ENCODE results near the gene INTS3. TPM values are rescaled to one million over a fixed set of nuclear protein-coding genes. Genes with fewer than 3 reads are reported as not detected.

Gene INTS3
- total and polyA plus RNA-seq, 8 donors, result 11.0 to 48.2 (median 34.8) TPM

DNA sequence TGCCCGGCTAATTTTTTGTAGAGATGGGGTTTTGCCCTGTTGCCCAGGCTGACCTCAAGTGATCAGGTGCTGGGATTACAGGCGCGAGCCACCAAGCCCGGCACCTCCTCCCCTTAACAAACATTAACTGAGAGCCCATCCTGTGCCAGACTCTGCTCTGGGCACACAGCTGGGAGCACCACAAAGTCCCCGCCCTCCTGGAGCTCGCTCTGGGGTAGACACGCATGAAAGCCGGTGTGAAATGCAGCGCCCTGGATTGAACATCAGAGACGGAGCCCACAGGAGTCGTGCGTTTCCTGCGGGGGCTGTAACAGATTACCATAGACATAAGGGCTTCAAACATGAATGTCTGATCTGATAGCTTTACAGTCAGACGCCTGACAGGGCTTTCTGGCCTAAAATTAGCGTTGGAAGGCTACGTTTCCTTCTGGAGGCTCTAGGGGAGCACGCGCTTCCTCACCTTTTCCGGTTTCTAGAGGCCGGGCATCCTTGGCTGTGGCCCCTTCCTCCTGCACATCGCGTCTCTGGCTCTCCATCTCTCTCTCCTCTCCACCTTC is 61.7 kb downstream of the INTS3 start:
- no peak for TF ChIP-seq CTCF (IDR thresholded peaks at IDR 0.05)
- TF ChIP-seq POLR2A (IDR thresholded peaks at IDR 0.05), result no peak
- no peak for TF ChIP-seq EP300 (IDR thresholded peaks at IDR 0.05)
- TF ChIP-seq POLR2AphosphoS5 (IDR thresholded peaks at IDR 0.05), result no peak
- intact Hi-C loops (cut with DNase I; ENCODE audit: low total_unique reads), result loop anchor here (10.0 kb wide), 1 partner anchor 155 kb away; the partner anchor contains the start of gene DENND4B
- peak overlapping the region; percentile 60 to 93 (median 85) for H3K27ac ChIP-seq
- peak overlapping the region; percentile 14 to 36 (median 27) for H3K4me3 ChIP-seq
- no peaks in the 10 kb centered on the region for H3K36me3 ChIP-seq
- peaks cover 0 to 7% (median 0%) of the 10 kb centered on the region in 3 donors for H3K27me3 ChIP-seq
- 29 to 48% (median 44%) methylated on average over 12 to 22 of the region's 22 CpGs for WGBS, 5 donors
- DNase-seq, result no peak
- H3K4me1 ChIP-seq, result peaks cover 6 to 36% (median 17%) of the 10 kb centered on the region in 4 donors
- no peaks in the 10 kb centered on the region for H3K9me3 ChIP-seq

DNA sequence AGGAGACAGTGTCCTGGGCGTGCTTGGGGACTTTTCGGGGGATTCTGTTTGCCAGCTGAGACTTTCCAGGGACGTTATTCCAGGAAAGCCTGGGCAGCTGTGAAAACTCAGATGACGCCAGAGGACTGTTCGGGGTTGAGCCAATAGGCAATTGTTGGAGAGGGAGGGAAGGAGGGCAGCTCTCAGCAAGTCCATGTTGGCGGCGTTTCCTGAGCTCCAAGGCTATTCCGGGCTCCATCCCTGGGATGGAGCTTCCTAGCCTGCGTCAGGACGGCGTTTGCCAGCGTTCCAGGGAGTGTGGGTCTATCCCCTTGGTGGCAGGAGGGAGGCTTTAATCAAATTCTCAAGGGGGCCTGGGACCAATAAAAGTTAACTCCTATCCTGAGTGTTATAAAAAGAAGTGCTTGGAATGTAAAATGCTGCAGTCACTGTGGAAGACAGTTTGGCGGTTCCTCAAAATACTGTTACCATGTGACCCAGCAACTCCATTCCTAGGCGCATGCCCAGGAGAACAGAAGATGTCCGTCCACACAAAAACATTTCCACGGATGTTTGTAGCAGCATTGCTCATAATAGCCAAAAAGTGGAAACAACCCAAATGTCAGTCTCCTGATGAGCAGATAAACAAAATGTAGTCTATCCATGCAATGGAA is 62.6 kb downstream of the INTS3 start:
- TF ChIP-seq EP300 (IDR thresholded peaks at IDR 0.05) (peak; percentile 90), POLR2AphosphoS5 (IDR thresholded peaks at IDR 0.05) (peak; percentile 83 to 88 (median 87)), POLR2A (IDR thresholded peaks at IDR 0.05) (no peak)
- 17 to 57% (median 52%) methylated on average over 15 to 16 of the region's 16 CpGs for WGBS, 5 donors

DNA sequence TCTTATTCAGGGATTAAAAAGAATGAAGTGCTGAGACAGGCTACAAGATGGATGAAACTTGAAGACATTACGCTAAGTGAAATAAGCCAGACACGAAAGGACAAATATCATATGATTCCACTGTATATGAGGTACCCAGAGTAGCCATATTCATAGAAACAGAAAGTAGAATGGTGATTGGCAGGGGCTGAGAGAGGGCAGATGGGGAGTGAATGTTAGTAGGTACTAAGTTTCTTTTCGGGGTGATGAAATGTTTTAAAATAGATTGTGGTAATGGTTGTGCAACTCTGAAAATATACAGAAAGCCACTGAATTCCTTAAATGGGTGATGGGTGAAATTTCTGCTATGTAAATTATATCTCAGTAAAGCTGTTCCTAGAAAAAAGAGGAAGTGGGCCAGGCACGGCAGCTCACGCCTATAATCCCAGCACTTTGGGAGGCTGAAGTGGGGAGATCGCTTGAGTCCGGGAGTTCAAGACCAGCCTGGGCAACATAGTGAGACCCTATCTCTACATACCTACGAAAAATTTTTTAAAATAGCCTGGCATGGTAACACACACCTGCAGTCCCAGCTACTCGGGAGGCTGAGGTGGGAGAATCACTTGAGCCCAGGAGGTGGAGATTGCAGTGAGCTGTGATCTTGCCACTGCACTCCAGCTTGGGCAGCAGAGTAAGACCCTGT is 63.3 kb downstream of the INTS3 start:
- peak in 1 of 2 donors; percentile 68 for DNase-seq
- Histone ChIP-seq H3K36me3 (no peaks in the 10 kb centered on the region), H3K27me3 (peaks cover 0 to 14% (median 0%) of the 10 kb centered on the region in 3 donors), H3K4me3 (peak overlapping the region in 3 of 4 donors; percentile 22 to 36 (median 32)), H3K4me1 (peaks cover 6 to 36% (median 17%) of the 10 kb centered on the region in 4 donors), H3K27ac (peak overlapping the region in 4 of 5 donors; percentile 80 to 93 (median 87)), H3K9me3 (no peaks in the 10 kb centered on the region)
- TF ChIP-seq CTCF (IDR thresholded peaks at IDR 0.05) (no peak), POLR2AphosphoS5 (IDR thresholded peaks at IDR 0.05) (peak; percentile 8 to 23 (median 10)), POLR2A (IDR thresholded peaks at IDR 0.05) (no peak), EP300 (IDR thresholded peaks at IDR 0.05) (no peak)
- intact Hi-C loops (cut with DNase I; ENCODE audit: low total_unique reads), result loop anchor here (10.0 kb wide), 1 partner anchor 154 kb away; the partner anchor contains the start of gene DENND4B
- WGBS, 5 donors, result 52 to 70% (median 62%) methylated on average over 9 of the region's 9 CpGs

More for the DNA sequence above, 62.6 kb downstream of the INTS3 start:
- DNase-seq, result peak; percentile 39 to 95
- Histone ChIP-seq H3K36me3 (no peaks in the 10 kb centered on the region), H3K4me3 (peak overlapping the region; percentile 14 to 36 (median 27)), H3K9me3 (no peaks in the 10 kb centered on the region), H3K27me3 (peaks cover 0 to 12% (median 0%) of the 10 kb centered on the region in 3 donors), H3K4me1 (peaks cover 6 to 36% (median 17%) of the 10 kb centered on the region in 4 donors), H3K27ac (peak overlapping the region; percentile 60 to 93 (median 85))
- intact Hi-C loops (cut with DNase I; ENCODE audit: low total_unique reads), result loop anchor here (10.0 kb wide), 1 partner anchor 154 kb away; the partner anchor contains the start of gene DENND4B

GRCh38 chr1:153791648-153792253 is 63.9 kb downstream of the INTS3 start:
- WGBS, 5 donors, result 66 to 84% (median 75%) methylated on average over 15 to 16 of the region's 16 CpGs
- no peak for TF ChIP-seq POLR2A (IDR thresholded peaks at IDR 0.05)
- TF ChIP-seq POLR2AphosphoS5 (IDR thresholded peaks at IDR 0.05), result no peak
- Histone ChIP-seq H3K4me1 (peaks cover 6 to 36% (median 17%) of the 10 kb centered on the region in 4 donors), H3K9me3 (no peaks in the 10 kb centered on the region), H3K27me3 (peaks cover 0 to 14% (median 0%) of the 10 kb centered on the region in 3 donors), H3K4me3 (no peak overlapping the region), H3K36me3 (no peaks in the 10 kb centered on the region), H3K27ac (peak overlapping the region in 4 of 5 donors; percentile 80 to 93 (median 87))
- no peak for DNase-seq
- intact Hi-C loops (cut with DNase I; ENCODE audit: low total_unique reads), result loop anchor here (10.0 kb wide), 1 partner anchor 153 kb away; the partner anchor contains the start of gene DENND4B

Measured in stomach (tissue), 9 donors.